HG02642 (cell line): ENCODE measurements around the gene EIF5.

Source experiments
- ATAC-seq: cut with Tn5 transposase; IDR thresholded peaks from one replicate; pipeline ENCODE4 v1.9.1; 2021; ENCODE audit warnings: mild to moderate bottlenecking; ENCODE audit not compliant: unreplicated experiment, poor library complexity

The EIF5 gene

DNA sequence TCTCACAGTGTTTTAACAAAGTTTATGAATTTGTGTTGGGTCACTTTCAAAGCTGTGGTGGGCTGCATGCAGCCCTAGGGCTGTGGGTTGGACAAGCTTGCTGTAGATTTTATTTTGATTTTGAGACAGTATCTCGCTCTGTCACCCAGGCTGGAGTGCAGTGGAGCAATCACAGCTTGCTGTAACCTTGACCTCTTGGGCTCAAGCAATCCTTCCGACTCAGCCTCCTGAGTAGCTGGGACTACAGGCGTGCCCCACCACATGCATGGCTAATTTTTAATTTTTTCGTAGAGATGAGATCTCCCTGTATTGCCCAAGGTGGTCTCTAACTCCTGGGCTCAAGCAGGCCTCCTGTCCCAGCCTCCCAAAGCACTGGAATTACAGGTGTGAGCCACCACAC is 56.6 kb downstream of the EIF5 start:
- ATAC-seq: no peak

DNA sequence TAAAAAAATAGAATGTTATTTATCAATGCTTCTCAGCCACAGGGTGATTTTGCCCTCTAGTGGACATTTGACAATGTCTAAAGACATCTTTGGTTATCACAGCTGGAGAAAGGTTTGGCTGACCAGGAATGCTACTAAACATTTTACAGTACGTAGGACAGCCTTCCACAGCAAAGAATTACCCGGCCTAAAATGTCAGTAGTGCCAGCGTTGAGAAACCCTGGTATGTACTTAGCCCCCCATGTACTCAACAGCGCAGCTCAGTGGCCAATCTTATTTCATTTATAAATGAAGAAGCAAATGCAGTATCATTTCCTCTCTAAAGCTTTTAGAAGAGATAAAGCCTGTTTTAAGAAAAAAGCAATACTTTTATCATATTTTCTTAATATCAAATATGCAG is 57.0 kb downstream of the EIF5 start:
- ATAC-seq: no peak

DNA sequence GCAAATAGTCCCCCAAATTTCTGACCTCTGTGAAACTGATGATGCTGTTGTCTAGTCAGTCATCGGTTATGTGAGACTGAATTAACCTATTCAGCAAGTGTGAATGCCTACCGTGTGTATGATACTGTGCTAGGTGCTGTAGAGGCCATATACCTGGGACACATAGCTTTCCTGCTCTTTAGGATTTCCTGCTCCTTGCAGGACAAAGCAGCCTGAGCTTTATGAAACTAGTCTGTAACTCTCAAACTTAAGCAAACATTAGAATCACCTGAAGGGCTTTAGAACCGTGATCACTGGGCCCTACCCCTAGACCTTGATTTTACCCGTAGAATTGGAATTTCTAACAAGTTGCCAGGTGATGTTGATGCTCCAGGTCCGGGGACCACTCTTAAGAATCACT is 58.1 kb downstream of the EIF5 start:
- no peak for ATAC-seq

DNA sequence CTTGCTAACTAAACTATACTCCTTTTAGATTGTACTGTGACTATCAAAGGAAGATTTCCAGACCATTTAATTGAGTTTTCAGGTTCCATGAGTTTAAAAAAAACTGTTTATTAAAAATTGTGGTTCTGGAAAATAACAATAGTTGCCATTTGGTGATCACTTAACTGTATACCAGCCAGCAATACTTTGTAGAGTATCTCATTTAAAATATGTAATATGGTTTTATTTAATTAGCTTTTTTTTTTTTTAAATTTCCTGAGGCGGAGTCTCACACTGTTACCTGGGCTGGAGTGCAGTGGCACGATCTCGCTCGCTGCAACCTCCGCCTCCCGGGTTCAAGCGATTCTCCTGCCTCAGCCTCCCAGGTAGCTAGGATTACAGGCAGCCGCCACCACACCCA is 58.5 kb downstream of the EIF5 start:
- no peak for ATAC-seq

DNA sequence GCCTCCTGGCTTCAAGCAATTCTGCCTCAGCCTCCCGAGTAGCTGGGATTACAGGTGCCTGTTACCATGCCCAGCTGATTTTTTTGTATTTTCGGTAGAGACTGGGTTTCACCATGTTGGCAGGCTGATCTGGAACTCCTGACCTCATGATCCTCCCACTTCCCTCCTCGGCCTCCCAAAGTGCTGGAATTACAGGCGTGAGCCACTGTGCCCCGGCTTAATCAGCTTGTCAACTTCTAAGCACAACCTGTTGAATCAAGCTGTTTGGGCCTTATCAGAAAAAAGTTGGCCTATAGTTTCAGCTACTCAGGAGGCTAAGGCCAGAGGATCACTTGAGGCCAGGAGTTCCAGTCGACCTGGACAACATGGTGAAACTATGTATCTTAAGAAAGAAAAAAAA is 59.0 kb downstream of the EIF5 start:
- ATAC-seq: no peak

DNA sequence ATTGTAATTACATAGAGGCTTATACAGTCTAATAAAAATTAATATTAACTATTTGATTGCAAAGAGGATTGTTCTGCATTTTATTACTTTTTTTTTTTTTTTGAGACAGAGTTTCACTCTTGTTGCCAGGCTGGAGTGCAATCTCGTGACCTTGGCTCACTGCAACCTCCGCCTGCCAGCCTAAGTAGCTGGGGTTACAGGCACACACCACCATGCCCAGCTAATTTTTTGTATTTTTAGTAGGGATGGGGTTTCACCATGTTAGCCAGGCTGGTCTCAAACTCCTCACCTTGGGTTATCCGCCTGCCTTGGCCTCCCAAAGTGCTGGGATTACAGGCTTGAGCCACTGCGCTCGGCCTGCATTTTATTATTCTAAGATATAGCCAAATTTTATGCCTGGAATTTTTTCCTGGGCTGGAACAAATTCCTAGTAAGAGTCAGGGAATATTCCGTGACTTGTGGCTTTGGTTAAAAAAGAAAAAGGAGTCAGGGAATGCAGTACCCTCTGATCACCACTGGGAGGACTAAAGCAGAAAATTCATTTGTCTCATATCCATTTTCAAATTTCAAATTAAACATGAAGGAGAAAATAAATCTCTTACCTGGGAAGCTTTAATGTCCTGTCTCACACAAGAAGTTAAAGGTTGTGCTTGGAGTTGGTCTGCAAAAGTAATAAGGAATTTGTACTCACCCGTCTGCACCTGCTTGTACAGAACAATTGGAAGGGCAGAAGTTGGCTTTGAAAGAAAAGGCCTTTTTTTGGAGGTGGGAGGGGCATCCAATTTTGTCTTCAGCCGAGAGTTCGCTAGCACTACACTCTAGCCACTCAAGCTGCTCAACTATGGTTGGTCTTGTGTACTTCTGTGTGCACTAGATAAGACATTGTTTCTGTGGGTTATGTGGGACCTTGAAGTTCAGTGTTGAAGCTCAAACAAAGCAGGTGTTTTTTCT is 59.9 kb downstream of the EIF5 start:
- ATAC-seq: no peak
